Fibroblast of skin of right biceps (primary cell): ENCODE measurements around the gene POU3F4.

Experiments used
- DNase-seq: peaks from one replicate; pipeline ENCODE4 v3.0.0-alpha.2; 2013

Gene POU3F4

DNA sequence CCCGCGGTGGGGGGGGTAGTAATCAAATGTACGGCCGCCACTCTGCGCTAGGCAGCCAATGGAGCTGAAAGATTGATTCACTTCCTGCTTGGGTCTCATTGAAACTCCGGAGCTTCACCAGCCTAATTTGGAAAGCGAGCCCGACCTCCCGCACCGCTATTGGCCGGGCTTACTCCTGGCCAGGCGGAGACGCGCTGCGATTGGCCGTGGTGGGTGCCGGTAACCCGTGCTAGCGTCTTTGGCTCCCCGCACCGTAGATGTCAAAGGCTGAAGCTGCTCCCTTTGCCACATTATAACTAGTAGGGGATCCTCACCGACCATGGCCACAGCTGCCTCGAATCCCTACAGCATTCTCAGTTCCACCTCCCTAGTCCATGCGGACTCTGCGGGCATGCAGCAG is at the start of gene POU3F4:
Gene POU3F4 (plus strand): TSS at position 285 of the 400 bp plus-strand sequence. CDS start 35 bp downstream, at position 320.
- DNase-seq = no peak

- DNase-seq = no peak
Measured at GRCh38 chrX:83469551-83469950, 38.5 kb upstream of the POU3F4 start.

- DNase-seq = no peak
Measured at GRCh38 chrX:83495898-83496297, 12.2 kb upstream of the POU3F4 start.

GRCh38 chrX:83501003-83501402 is 7.1 kb upstream of the POU3F4 start:
- no peak for DNase-seq

DNA sequence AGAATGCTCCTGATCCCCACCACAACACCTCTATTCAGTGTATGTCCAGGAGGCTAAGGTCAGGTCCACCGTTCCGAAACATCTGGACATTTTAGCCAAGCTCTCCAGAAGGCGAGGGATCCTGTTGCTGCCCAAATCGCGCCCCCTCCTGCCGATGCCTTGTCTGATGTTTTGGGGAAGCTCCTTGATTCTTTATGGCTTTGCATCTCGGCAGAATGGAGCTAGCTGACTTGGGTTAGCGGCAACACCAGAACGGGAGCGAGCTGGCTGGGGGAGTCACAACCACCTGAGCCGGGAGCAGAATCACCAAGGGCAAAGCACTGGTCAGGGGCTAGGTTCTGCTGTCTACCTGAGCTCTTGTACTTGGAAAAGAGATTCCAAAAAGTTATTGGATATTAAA is 6.6 kb upstream of the POU3F4 start:
- DNase-seq = no peak

GRCh38 chrX:83504721-83505479 is 3.2 kb upstream of the POU3F4 start:
- DNase-seq = no peak

- no peak for DNase-seq
Measured at GRCh38 chrX:83508526-83509253, 600 bp downstream of the POU3F4 start.

DNA sequence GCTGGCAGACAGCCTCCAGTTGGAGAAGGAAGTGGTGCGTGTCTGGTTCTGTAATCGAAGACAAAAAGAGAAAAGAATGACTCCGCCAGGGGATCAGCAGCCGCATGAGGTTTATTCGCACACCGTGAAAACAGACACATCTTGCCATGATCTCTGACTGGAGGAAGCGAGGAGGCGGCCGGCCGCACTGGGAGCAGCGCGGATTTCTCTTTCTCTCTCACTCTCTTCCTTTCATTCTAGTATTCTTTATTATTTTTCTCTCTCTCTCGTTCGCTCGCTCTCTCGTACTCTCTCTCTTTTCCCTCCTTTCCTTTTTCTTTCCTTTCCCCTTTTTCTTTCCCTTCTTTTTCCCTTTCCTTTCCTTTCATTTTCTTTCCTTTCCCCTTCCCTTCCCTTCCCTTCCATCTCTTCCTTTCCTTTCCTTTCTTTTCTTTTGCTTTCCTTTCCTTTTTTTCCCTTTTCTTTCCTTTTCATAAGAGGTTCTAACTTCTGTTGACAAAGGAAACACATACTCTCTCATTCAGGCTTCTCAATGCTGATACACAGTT is 1.2 kb downstream of the POU3F4 start:
- no peak for DNase-seq

GRCh38 chrX:83510510-83511062 is 2.5 kb downstream of the POU3F4 start:
- no peak for DNase-seq

DNA sequence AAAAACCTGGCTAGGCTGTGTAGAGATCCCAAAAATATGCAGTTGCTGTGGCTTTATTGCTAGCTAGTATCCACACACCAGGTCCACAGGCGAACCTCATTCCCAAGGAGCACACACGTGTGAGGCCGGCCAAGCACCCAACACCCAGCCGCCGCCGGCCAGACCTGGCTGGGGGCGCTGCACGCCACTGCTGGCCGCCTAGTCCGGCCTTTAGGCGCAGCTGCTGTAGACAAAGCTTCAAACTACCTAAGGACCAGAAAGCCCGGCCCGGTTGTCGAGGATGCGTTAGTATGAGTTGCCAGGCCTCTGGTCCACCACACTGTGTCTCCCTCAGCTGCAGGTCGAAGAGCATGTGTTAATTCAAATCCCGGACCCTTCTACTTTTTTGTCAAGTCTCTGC is 3.1 kb downstream of the POU3F4 start:
- DNase-seq = no peak

GRCh38 chrX:83512111-83512510 is 4.0 kb downstream of the POU3F4 start:
- no peak for DNase-seq

DNA sequence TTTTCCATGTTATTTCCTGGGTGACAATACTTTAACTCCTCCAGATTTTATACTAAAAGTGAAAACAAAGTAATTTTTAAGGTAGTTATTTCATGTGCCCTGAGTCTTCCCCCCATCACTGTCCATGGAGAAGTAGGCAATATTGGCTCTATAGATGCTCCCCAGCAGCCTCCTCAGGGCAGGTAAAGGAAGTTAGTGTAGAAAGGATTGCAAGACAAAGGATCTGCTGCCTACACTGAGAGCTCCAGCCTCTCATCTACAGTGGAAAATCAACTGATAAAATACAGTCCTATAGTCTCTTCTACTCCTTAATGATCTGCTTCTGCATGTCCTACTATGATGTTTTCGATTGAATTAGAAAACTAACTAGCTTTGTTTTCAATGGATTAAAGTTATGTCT is 8.5 kb downstream of the POU3F4 start:
- DNase-seq = no peak

GRCh38 chrX:83521905-83522304 is 13.8 kb downstream of the POU3F4 start:
- no peak for DNase-seq

DNA sequence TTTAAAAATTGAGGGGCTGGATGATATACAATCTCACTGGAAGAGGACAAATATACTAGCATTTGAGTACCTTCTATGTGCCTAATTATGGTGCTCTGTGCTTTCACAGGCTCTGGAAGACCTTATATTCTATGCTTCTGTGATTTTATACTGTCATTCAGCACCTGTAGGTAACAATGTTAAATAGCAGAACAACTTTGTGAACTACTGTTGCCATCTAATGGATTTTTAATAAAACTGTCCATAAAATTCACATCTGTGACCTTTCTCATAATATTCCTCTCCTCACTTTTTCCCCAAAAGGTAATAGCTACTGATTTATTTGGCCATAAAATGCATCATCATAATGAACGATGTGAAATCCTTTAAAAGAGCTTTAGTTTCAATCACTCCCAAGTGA is 21.9 kb downstream of the POU3F4 start:
- no peak for DNase-seq

DNA sequence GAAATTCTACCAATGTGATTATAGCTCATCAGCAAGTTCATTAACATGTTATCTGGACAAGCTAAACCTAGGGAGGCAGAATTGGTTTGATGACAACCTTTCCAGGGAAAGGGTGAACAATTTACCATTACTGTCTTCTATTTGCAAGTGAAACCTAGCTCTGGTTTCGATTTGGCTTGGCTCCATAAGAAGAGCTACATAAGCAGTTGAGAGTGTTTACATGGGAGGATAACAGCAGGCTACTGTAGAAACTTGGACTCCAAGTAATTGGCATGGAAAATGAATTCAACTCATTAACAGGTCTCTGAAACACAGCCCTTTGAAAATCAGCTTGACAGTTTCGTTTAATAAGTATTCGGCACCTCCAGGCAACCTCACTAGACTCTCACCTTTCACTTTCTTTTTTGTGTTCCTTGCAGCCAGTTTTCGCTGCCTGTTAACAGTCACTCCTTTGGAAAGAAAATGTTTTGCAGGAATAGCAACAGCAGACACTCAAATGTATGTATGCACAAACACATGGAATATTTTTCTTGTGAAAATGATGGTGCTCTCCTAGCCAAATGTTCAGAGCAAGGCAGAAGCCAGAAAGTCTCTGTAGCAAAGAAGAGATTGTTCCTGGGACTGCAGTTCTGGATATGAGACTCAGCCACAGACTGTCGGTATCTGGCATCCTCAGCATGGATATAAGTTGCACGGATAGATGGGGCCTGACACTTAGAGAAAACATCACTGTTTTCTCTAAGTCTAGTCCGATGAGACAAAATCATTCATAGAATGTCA is 27.5 kb downstream of the POU3F4 start:
- no peak for DNase-seq
